ENCODE measurements around the gene FAM209B.

Gene FAM209B

GRCh38 chr20:56574531-56575142, 41.6 kb downstream of the FAM209B start:
- H3K4me2 ChIP-seq (ENCODE audit: low read length), result no peak overlapping the region
- no peaks in the 10 kb centered on the region for H3K27me3 ChIP-seq (ENCODE audit: control insufficient read depth, insufficient read depth, low read length)
- H3K36me3 ChIP-seq (ENCODE audit: control insufficient read depth, insufficient read depth, low read length), result no peaks in the 10 kb centered on the region
- H3K79me2 ChIP-seq, result no peaks in the 10 kb centered on the region
- no peak overlapping the region for H3K27ac ChIP-seq
- no peaks in the 10 kb centered on the region for H3K4me1 ChIP-seq
- H3K4me3 ChIP-seq (ENCODE audit: low read depth, low read length), result no peak overlapping the region
- H3K9ac ChIP-seq, result no peak overlapping the region
- H2AFZ ChIP-seq, result no peak overlapping the region
- H3K9me3 ChIP-seq (ENCODE audit: control insufficient read depth, low read length), result no peaks in the 10 kb centered on the region
- TF ChIP-seq, protein P1, sequence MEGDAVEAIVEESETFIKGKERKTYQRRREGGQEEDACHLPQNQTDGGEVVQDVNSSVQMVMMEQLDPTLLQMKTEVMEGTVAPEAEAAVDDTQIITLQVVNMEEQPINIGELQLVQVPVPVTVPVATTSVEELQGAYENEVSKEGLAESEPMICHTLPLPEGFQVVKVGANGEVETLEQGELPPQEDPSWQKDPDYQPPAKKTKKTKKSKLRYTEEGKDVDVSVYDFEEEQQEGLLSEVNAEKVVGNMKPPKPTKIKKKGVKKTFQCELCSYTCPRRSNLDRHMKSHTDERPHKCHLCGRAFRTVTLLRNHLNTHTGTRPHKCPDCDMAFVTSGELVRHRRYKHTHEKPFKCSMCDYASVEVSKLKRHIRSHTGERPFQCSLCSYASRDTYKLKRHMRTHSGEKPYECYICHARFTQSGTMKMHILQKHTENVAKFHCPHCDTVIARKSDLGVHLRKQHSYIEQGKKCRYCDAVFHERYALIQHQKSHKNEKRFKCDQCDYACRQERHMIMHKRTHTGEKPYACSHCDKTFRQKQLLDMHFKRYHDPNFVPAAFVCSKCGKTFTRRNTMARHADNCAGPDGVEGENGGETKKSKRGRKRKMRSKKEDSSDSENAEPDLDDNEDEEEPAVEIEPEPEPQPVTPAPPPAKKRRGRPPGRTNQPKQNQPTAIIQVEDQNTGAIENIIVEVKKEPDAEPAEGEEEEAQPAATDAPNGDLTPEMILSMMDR (IDR thresholded peaks at IDR 0.05), result no peak

- Histone ChIP-seq H3K9me3 (ENCODE audit: control insufficient read depth, low read length) (no peaks in the 10 kb centered on the region), H2AFZ (no peak overlapping the region), H3K4me1 (no peaks in the 10 kb centered on the region), H3K4me3 (ENCODE audit: low read depth, low read length) (no peak overlapping the region), H3K9ac (no peak overlapping the region), H3K36me3 (ENCODE audit: control insufficient read depth, insufficient read depth, low read length) (no peaks in the 10 kb centered on the region), H3K4me2 (ENCODE audit: low read length) (no peak overlapping the region), H3K27me3 (ENCODE audit: control insufficient read depth, insufficient read depth, low read length) (no peaks in the 10 kb centered on the region), H3K79me2 (no peaks in the 10 kb centered on the region), H3K27ac (no peak overlapping the region)
- TF ChIP-seq, protein P1 (IDR thresholded peaks at IDR 0.05), result no peak
These were observed 42.1 kb downstream of the FAM209B start for GRCh38 chr20:56575157-56575556.

DNA sequence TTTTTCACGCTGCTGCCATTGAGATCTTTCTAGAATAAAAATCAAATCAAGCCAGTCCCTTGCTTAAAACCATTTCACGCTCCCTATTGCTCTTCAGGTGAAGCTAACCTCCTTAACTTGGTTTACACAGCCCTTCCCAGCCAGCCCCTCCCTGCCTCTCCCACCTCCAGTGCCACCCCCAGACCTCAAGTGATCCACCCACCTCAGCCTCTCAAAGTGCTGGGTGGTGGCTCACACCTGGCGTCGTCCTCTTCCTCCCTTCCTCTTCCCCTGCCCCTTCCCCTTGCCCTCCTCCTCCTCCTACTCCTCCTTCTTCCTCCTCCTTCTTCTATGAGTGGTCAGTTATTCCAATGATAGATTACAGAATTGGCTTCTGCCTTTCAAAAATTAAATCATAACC, 42.9 kb downstream of the FAM209B start:
- H3K27ac ChIP-seq, result no peak overlapping the region
- H3K79me2 ChIP-seq, result no peaks in the 10 kb centered on the region
- H3K27me3 ChIP-seq (ENCODE audit: control insufficient read depth, insufficient read depth, low read length), result no peaks in the 10 kb centered on the region
- no peak overlapping the region for H3K4me2 ChIP-seq (ENCODE audit: low read length)
- TF ChIP-seq, protein P1 (IDR thresholded peaks at IDR 0.05), result no peak
- H3K36me3 ChIP-seq (ENCODE audit: control insufficient read depth, insufficient read depth, low read length), result no peaks in the 10 kb centered on the region
- no peak overlapping the region for H3K9ac ChIP-seq
- H2AFZ ChIP-seq, result no peak overlapping the region
- no peaks in the 10 kb centered on the region for H3K4me1 ChIP-seq
- H3K9me3 ChIP-seq (ENCODE audit: control insufficient read depth, low read length), result no peaks in the 10 kb centered on the region
- no peak overlapping the region for H3K4me3 ChIP-seq (ENCODE audit: low read depth, low read length)

DNA sequence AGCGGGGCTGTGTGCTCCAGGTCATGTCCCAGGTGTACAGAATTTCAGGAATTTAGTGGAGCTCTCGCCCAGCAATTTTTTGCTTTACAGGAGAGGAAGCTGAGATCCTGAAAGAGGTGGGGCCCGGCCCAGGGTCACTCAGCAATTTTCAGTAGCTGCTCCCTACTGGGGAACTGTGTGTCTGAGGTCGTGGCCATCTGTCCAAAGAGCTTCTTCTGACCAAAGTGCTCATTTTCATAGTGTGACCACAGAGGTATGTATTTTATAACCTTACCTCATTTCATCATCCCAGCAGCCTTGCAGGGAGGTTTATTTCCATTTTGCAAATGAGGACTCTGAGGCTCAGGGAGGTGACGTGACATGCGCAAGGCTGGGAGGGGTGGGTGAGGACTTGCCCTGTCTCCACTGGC, 46.3 kb downstream of the FAM209B start:
- Histone ChIP-seq H3K4me2 (ENCODE audit: low read length) (no peak overlapping the region), H3K4me1 (no peaks in the 10 kb centered on the region), H3K9ac (no peak overlapping the region), H3K27me3 (ENCODE audit: control insufficient read depth, insufficient read depth, low read length) (no peaks in the 10 kb centered on the region), H3K79me2 (no peaks in the 10 kb centered on the region), H2AFZ (no peak overlapping the region), H3K4me3 (ENCODE audit: low read depth, low read length) (no peak overlapping the region), H3K27ac (no peak overlapping the region), H3K36me3 (ENCODE audit: control insufficient read depth, insufficient read depth, low read length) (no peaks in the 10 kb centered on the region), H3K9me3 (ENCODE audit: control insufficient read depth, low read length) (no peaks in the 10 kb centered on the region)
- TF ChIP-seq, protein P1 (IDR thresholded peaks at IDR 0.05), result no peak

GRCh38 chr20:56580226-56580625, 47.2 kb downstream of the FAM209B start:
- Histone ChIP-seq H3K27ac (no peak overlapping the region), H3K4me1 (no peaks in the 10 kb centered on the region), H3K9ac (no peak overlapping the region), H2AFZ (no peak overlapping the region), H3K4me3 (ENCODE audit: low read depth, low read length) (no peak overlapping the region), H3K4me2 (ENCODE audit: low read length) (no peak overlapping the region), H3K9me3 (ENCODE audit: control insufficient read depth, low read length) (no peaks in the 10 kb centered on the region), H3K79me2 (no peaks in the 10 kb centered on the region), H3K27me3 (ENCODE audit: control insufficient read depth, insufficient read depth, low read length) (no peaks in the 10 kb centered on the region), H3K36me3 (ENCODE audit: control insufficient read depth, insufficient read depth, low read length) (no peaks in the 10 kb centered on the region)
- TF ChIP-seq, protein P1 (IDR thresholded peaks at IDR 0.05), result no peak

Data from parathyroid adenoma (tissue), 2 donors.